H9 (cell line): ENCODE data around the gene SIGLEC9. TPM values are rescaled to one million over a fixed set of nuclear protein-coding genes. Genes with fewer than 3 reads are reported as not detected.

Experiments
- DNase-seq: peaks from one replicate; pipeline ENCODE4 v3.0.0-alpha.2; 2017
- H2AFZ ChIP-seq: one replicate; pipeline ENCODE4 v1.6.1; 2013; ENCODE audit warnings: mild to moderate bottlenecking, low read length, control low read depth, moderate library complexity
- H2AK5ac ChIP-seq: 2 replicates; pipeline ENCODE4 v1.6.1; 2013; ENCODE audit warnings: low read length, control low read depth, mixed read lengths; ENCODE audit not compliant: insufficient read length
- H2BK120ac ChIP-seq: one replicate; pipeline ENCODE4 v1.6.1; 2013; ENCODE audit warnings: low read depth, mild to moderate bottlenecking, low read length, control low read depth, inconsistent platforms; ENCODE audit not compliant: poor library complexity, severe bottlenecking
- H2BK12ac ChIP-seq: 2 replicates; pipeline ENCODE4 v1.6.1; 2013; ENCODE audit warnings: low read length, control low read depth, mixed read lengths, low read depth; ENCODE audit not compliant: insufficient read length
- H2BK15ac ChIP-seq: 2 replicates; pipeline ENCODE4 v1.6.1; 2013; ENCODE audit warnings: low read depth, low read length, control low read depth
- H2BK20ac ChIP-seq: one replicate; pipeline ENCODE4 v1.6.1; 2013; ENCODE audit warnings: low read depth, mild to moderate bottlenecking, low read length, control low read depth, inconsistent platforms; ENCODE audit not compliant: poor library complexity, severe bottlenecking
- H2BK5ac ChIP-seq: 2 replicates; pipeline ENCODE4 v1.6.1; 2013; ENCODE audit warnings: low read length, control low read depth, mixed read lengths; ENCODE audit not compliant: insufficient read length
- H3K14ac ChIP-seq: 2 replicates; pipeline ENCODE4 v1.6.1; 2013; ENCODE audit warnings: low read length, control low read depth; ENCODE audit not compliant: insufficient read depth
- H3K18ac ChIP-seq: 2 replicates; pipeline ENCODE4 v1.6.1; 2013; ENCODE audit warnings: low read depth, mild to moderate bottlenecking, mixed read lengths, low read length, control low read depth; ENCODE audit not compliant: insufficient read length
- H3K23ac ChIP-seq: 2 replicates; pipeline ENCODE4 v1.6.1; 2013; ENCODE audit warnings: low read length, control low read depth, mixed read lengths, low read depth; ENCODE audit not compliant: insufficient read length
- H3K23me2 ChIP-seq: 2 replicates; pipeline ENCODE4 v1.6.1; 2013; ENCODE audit warnings: low read depth, mild to moderate bottlenecking, mixed read lengths, low read length, control low read depth; ENCODE audit not compliant: insufficient read length, poor library complexity, severe bottlenecking
- H3K27ac ChIP-seq: 2 replicates; pipeline ENCODE4 v1.5.1; 2013; ENCODE audit warnings: low read length, control low read depth, mixed read lengths, low read depth; ENCODE audit not compliant: insufficient read length
- H3K27me3 ChIP-seq: 2 replicates; pipeline ENCODE4 v1.6.1; 2013; ENCODE audit warnings: low read length, control low read depth, inconsistent platforms; ENCODE audit not compliant: insufficient read depth
- H3K4ac ChIP-seq: 2 replicates; pipeline ENCODE4 v1.6.1; 2013; ENCODE audit warnings: low read depth, mild to moderate bottlenecking, control low read depth, inconsistent platforms, low read length, moderate library complexity
- H3K4me1 ChIP-seq: 2 replicates; pipeline ENCODE4 v1.6.1; 2013; ENCODE audit warnings: low read length, control low read depth, inconsistent platforms; ENCODE audit not compliant: insufficient read depth
- H3K4me2 ChIP-seq: 2 replicates; pipeline ENCODE4 v1.6.1; 2013; ENCODE audit warnings: low read length, control low read depth, mixed read lengths; ENCODE audit not compliant: insufficient read length, insufficient read depth
- H3K56ac ChIP-seq: 2 replicates; pipeline ENCODE4 v1.6.1; 2013; ENCODE audit warnings: low read depth, mild to moderate bottlenecking, mixed read lengths, low read length, control low read depth; ENCODE audit not compliant: insufficient read length
- H3K79me1 ChIP-seq: 2 replicates; pipeline ENCODE4 v1.6.1; 2013; ENCODE audit warnings: low read depth, mild to moderate bottlenecking, moderate library complexity, low read length, control low read depth, inconsistent platforms; ENCODE audit not compliant: insufficient read depth, poor library complexity, severe bottlenecking
- H3K79me2 ChIP-seq: 2 replicates; pipeline ENCODE4 v1.6.1; 2013; ENCODE audit warnings: low read length, control low read depth, inconsistent platforms; ENCODE audit not compliant: insufficient read depth
- H3K9ac ChIP-seq: 2 replicates; pipeline ENCODE4 v1.6.1; 2013; ENCODE audit warnings: low read length, control low read depth, mixed read lengths; ENCODE audit not compliant: insufficient read length; ENCODE audit errors: extremely low read depth
- H3K9me3 ChIP-seq: one replicate; pipeline ENCODE4 v1.6.1; 2013; ENCODE audit warnings: low read depth, low read length, inconsistent platforms; ENCODE audit not compliant: control insufficient read depth
- H3T11ph ChIP-seq: one replicate; pipeline ENCODE4 v1.6.1; 2013; ENCODE audit warnings: mild to moderate bottlenecking, low read length, control low read depth, inconsistent platforms
- H4K20me1 ChIP-seq: one replicate; pipeline ENCODE4 v1.6.1; 2013; ENCODE audit not compliant: control insufficient read depth, insufficient read length, insufficient read depth
- H4K5ac ChIP-seq: 2 replicates; pipeline ENCODE4 v1.6.1; 2013; ENCODE audit warnings: low read depth, mild to moderate bottlenecking, mixed read lengths, low read length, control low read depth; ENCODE audit not compliant: insufficient read length
- H4K8ac ChIP-seq: replicated peaks from 2 replicates; pipeline ENCODE4 v1.6.1; 2013; ENCODE audit warnings: low read length, control low read depth, mixed read lengths, low read depth; ENCODE audit not compliant: insufficient read length
- H4K91ac ChIP-seq: 2 replicates; pipeline ENCODE4 v1.6.1; 2013; ENCODE audit warnings: low read depth, mild to moderate bottlenecking, moderate library complexity, mixed read lengths, low read length, control low read depth; ENCODE audit not compliant: insufficient read length
- H3K27ac Mint-ChIP-seq, 3 experiments: 2 replicates in 2 of 3; 3 replicates in 1 of 3; pipeline ENCODE4 v1.8.0; 2020 to 2021; ENCODE audit warnings: mixed read lengths in 3 of 3, mild to moderate bottlenecking in 1 of 3, moderate library complexity in 1 of 3
- H3K27me3 Mint-ChIP-seq: 2 replicates; pipeline ENCODE4 v1.8.0; 2021; ENCODE audit warnings: low read depth, mild to moderate bottlenecking, moderate library complexity, mixed read lengths
- H3K36me3 Mint-ChIP-seq, 3 experiments: 2 replicates in 2 of 3; 3 replicates in 1 of 3; pipeline ENCODE4 v1.8.0; 2020 to 2021; ENCODE audit warnings: low read depth in 3 of 3, mixed read lengths in 3 of 3; ENCODE audit not compliant: insufficient read depth in 1 of 3
- H3K4me1 Mint-ChIP-seq, 2 experiments: 2 replicates each; pipeline ENCODE4 v1.8.0; 2020; ENCODE audit warnings: mixed read lengths in 2 of 2
- H3K4me3 Mint-ChIP-seq, 2 experiments: 2 replicates in 1 of 2; 3 replicates in 1 of 2; pipeline ENCODE4 v1.8.0; 2020 to 2021; ENCODE audit warnings: mild to moderate bottlenecking in 2 of 2, mixed read lengths in 2 of 2, moderate library complexity in 1 of 2
- H3K9me3 Mint-ChIP-seq, 2 experiments: 2 replicates in 1 of 2; 3 replicates in 1 of 2; pipeline ENCODE4 v1.8.0; 2020; ENCODE audit warnings: mild to moderate bottlenecking in 2 of 2, mixed read lengths in 2 of 2, moderate library complexity in 1 of 2
- WGBS: extraction: QIAGEN DNeasy Blood & Tissue Kit; methylation state at CpG from one replicate; pipeline ENCODE4 v1.1.7; 2013; ENCODE audit warnings: missing lambda C conversion rate, low lambda C conversion rate, mixed read lengths; ENCODE audit not compliant: insufficient read length; ENCODE audit errors: extremely low coverage; 5-methylcytosine and 5-hydroxymethylcytosine counted together
- total RNA-seq: library from RNA; stranded (reverse); gene quantifications from 2 replicates; pipeline ENCODE4 v1.2.1, GENCODE V29; 2021
- TF ChIP-seq, protein P1 (sequence below): fragments of 200-600 bp; sonication (generic); conservative IDR thresholded peaks from 3 replicates; pipeline ENCODE4 v1.8.0; 2021; ENCODE audit warnings: antibody characterized with exemption, mild to moderate bottlenecking

Gene SIGLEC9
- total RNA-seq, 1 experiment from 2014 or later, result not detected

DNA sequence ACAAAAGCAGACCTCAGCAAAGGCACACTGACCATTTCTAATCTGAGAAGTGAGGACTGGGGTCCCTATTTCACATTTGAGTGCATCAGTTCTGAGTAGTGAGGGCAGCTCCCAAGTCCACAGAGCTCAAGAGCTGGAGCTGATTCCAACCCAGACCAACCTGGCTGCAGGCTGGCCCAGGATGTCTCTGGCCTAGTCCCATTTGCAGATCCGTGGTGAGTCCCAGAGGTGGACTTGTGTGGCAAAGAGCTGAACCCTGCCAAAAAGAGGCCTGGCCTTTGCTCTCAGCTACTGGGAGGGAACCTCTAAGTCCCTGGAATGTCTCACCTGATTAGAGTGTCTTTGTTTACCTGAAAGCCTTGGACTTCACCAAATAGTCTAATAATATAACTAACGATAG lies 32.0 kb downstream of the SIGLEC9 start:
- H4K5ac ChIP-seq, result no peak overlapping the region
- H3T11ph ChIP-seq, result no peak overlapping the region
- no peak overlapping the region for H4K91ac ChIP-seq
- H4K20me1 ChIP-seq, result no peaks in the 10 kb centered on the region
- H3K23ac ChIP-seq, result no peak overlapping the region
- no peak for DNase-seq
- no peak overlapping the region for H4K8ac ChIP-seq
- no peak overlapping the region for H2BK5ac ChIP-seq
- TF ChIP-seq, protein P1, sequence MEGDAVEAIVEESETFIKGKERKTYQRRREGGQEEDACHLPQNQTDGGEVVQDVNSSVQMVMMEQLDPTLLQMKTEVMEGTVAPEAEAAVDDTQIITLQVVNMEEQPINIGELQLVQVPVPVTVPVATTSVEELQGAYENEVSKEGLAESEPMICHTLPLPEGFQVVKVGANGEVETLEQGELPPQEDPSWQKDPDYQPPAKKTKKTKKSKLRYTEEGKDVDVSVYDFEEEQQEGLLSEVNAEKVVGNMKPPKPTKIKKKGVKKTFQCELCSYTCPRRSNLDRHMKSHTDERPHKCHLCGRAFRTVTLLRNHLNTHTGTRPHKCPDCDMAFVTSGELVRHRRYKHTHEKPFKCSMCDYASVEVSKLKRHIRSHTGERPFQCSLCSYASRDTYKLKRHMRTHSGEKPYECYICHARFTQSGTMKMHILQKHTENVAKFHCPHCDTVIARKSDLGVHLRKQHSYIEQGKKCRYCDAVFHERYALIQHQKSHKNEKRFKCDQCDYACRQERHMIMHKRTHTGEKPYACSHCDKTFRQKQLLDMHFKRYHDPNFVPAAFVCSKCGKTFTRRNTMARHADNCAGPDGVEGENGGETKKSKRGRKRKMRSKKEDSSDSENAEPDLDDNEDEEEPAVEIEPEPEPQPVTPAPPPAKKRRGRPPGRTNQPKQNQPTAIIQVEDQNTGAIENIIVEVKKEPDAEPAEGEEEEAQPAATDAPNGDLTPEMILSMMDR, result no peak
- no peak overlapping the region for H3K14ac ChIP-seq
- H3K27me3 ChIP-seq, result no peaks in the 10 kb centered on the region
- H3K27ac ChIP-seq, result no peak overlapping the region
- no peak overlapping the region for H2AFZ ChIP-seq
- H3K4ac ChIP-seq, result no peak overlapping the region
- no peaks in the 10 kb centered on the region for H3K79me2 ChIP-seq
- no peaks in the 10 kb centered on the region for H3K79me1 ChIP-seq
- H2AK5ac ChIP-seq, result no peak overlapping the region
- no peak overlapping the region for H2BK20ac ChIP-seq
- H2BK15ac ChIP-seq, result no peak overlapping the region
- H3K9me3 ChIP-seq, result no peaks in the 10 kb centered on the region
- H3K18ac ChIP-seq, result no peak overlapping the region
- no peaks in the 10 kb centered on the region for H3K4me1 ChIP-seq
- H3K9ac ChIP-seq, result no peak overlapping the region
- no CpG with 5 or more reads among the region's 2 CpGs for WGBS
- Mint-ChIP-seq H3K9me3 (no peaks in the 10 kb centered on the region; a peak in 1 of 5 replicates), H3K27me3 (peaks cover 11% of the 10 kb centered on the region), H3K27ac (no peak overlapping the region), H3K4me1 (no peaks in the 10 kb centered on the region), H3K4me3 (no peak overlapping the region), H3K36me3 (no peaks in the 10 kb centered on the region)
- H3K56ac ChIP-seq, result no peak overlapping the region
- no peak overlapping the region for H2BK12ac ChIP-seq
- no peak overlapping the region for H3K4me2 ChIP-seq
- H2BK120ac ChIP-seq, result no peak overlapping the region
- H3K23me2 ChIP-seq, result no peaks in the 10 kb centered on the region
